Measurements from ENCODE around the gene NUDC.

NUDC gene

GRCh38 chr1:26972390-26972789 is 50.8 kb downstream of the NUDC start:
- Histone ChIP-seq H2AFZ (ENCODE audit: low read length) (peak overlapping the region; percentile 24), H3K9ac (ENCODE audit: low read depth, low read length, poor library complexity, severe bottlenecking) (peak overlapping the region; percentile 16)

GRCh38 chr1:26972821-26973220 is 51.3 kb downstream of the NUDC start:
- Histone ChIP-seq H3K36me3 (ENCODE audit: insufficient read depth, low read length) (no peaks in the 10 kb centered on the region), H3K27me3 (ENCODE audit: insufficient read depth, low read length, poor library complexity, severe bottlenecking) (no peaks in the 10 kb centered on the region), H3F3A (ENCODE audit: low read depth) (no peaks in the 10 kb centered on the region), H3K9me2 (replicated peaks; ENCODE audit: low read depth, low read length) (no peaks in the 10 kb centered on the region), H3K4me2 (ENCODE audit: low read depth, low read length, poor library complexity, severe bottlenecking) (peak overlapping the region; percentile 36), H2AFZ (ENCODE audit: low read length) (peak overlapping the region; percentile 24; the same call in 1 of the 2 replicates), H3K79me2 (ENCODE audit: insufficient read depth, low read length) (no peaks in the 10 kb centered on the region), H4K20me1 (ENCODE audit: insufficient read depth, low read length, poor library complexity, severe bottlenecking) (no peaks in the 10 kb centered on the region), H3K9me3 (ENCODE audit: insufficient read depth, low read depth, low read length) (no peaks in the 10 kb centered on the region), H3K9ac (ENCODE audit: low read depth, low read length, poor library complexity, severe bottlenecking) (no peak overlapping the region), H3K4me1 (ENCODE audit: insufficient read depth, low read length, poor library complexity, severe bottlenecking) (peaks cover 14% of the 10 kb centered on the region), H3K4me3 (ENCODE audit: low read length, poor library complexity, severe bottlenecking) (no peak overlapping the region)
- no peak for TF ChIP-seq EZH2phosphoT487 (IDR thresholded peaks at IDR 0.05; ENCODE audit: borderline replicate concordance)
- TF ChIP-seq, protein P1, sequence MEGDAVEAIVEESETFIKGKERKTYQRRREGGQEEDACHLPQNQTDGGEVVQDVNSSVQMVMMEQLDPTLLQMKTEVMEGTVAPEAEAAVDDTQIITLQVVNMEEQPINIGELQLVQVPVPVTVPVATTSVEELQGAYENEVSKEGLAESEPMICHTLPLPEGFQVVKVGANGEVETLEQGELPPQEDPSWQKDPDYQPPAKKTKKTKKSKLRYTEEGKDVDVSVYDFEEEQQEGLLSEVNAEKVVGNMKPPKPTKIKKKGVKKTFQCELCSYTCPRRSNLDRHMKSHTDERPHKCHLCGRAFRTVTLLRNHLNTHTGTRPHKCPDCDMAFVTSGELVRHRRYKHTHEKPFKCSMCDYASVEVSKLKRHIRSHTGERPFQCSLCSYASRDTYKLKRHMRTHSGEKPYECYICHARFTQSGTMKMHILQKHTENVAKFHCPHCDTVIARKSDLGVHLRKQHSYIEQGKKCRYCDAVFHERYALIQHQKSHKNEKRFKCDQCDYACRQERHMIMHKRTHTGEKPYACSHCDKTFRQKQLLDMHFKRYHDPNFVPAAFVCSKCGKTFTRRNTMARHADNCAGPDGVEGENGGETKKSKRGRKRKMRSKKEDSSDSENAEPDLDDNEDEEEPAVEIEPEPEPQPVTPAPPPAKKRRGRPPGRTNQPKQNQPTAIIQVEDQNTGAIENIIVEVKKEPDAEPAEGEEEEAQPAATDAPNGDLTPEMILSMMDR (conservative IDR thresholded peaks at IDR 0.05; ENCODE audit: low read length), result no peak

More at GRCh38 chr1:26972390-26972789, 50.8 kb downstream of the NUDC start:
- H3F3A ChIP-seq (ENCODE audit: low read depth), result no peaks in the 10 kb centered on the region
- peak overlapping the region; percentile 25 for H3K4me3 ChIP-seq (ENCODE audit: low read length, poor library complexity, severe bottlenecking)
- H3K4me2 ChIP-seq (ENCODE audit: low read depth, low read length, poor library complexity, severe bottlenecking), result peak overlapping the region; percentile 36
- H4K20me1 ChIP-seq (ENCODE audit: insufficient read depth, low read length, poor library complexity, severe bottlenecking), result no peaks in the 10 kb centered on the region
- no peak for TF ChIP-seq EZH2phosphoT487 (IDR thresholded peaks at IDR 0.05; ENCODE audit: borderline replicate concordance)
- TF ChIP-seq, protein P1 (conservative IDR thresholded peaks at IDR 0.05; ENCODE audit: low read length), result no peak
- H3K79me2 ChIP-seq (ENCODE audit: insufficient read depth, low read length), result no peaks in the 10 kb centered on the region
- no peaks in the 10 kb centered on the region for H3K9me3 ChIP-seq (ENCODE audit: insufficient read depth, low read depth, low read length)
- no peaks in the 10 kb centered on the region for H3K27me3 ChIP-seq (ENCODE audit: insufficient read depth, low read length, poor library complexity, severe bottlenecking)
- H3K36me3 ChIP-seq (ENCODE audit: insufficient read depth, low read length), result no peaks in the 10 kb centered on the region
- peaks cover 14% of the 10 kb centered on the region for H3K4me1 ChIP-seq (ENCODE audit: insufficient read depth, low read length, poor library complexity, severe bottlenecking)
- H3K9me2 ChIP-seq (replicated peaks; ENCODE audit: low read depth, low read length), result no peaks in the 10 kb centered on the region

DNA sequence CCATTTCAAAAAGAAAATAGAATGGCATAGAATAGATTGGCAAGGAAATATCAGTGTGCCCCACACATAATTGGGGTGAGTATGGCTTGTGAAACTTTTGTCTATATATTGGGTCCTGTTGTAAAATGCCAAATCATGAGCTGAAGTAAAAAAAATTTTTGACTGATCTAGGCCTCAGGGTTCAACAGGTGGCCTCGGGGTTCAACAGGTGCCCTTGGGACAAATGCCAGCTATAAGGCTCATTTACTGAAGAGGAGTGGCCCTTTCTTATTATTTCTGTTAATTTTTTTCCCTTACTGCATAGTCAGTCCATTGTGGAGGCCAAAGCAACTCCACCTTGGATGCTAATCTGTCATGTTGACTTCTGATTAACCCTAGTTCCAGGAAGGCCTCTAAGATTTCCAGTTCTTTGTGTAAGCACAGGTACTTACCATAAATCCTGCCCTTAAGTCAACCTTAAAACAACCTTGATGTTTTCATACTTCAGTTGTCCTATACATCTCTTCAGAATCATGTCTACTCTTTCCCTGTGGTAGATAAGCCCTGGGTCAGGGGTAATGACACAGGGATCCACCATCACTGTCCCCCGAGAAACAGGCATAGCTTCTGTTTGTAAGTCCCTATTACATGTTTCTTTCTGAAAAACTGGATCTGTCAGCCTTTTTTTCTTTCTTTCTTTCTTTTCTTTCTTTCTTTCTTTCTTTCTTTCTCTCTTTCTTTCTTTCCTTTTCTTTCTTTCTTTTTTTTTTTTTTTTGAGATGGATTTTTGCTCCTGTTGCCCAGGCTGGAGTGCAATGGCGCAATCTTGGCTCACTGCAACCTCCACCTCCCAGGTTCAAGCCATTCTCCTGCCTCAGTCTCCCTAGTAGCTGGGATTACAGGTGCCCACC is 55.3 kb downstream of the NUDC start:
- Histone ChIP-seq H3F3A (ENCODE audit: low read depth) (no peaks in the 10 kb centered on the region), H3K9ac (ENCODE audit: low read depth, low read length, poor library complexity, severe bottlenecking) (no peak overlapping the region), H4K20me1 (ENCODE audit: insufficient read depth, low read length, poor library complexity, severe bottlenecking) (no peaks in the 10 kb centered on the region), H3K4me2 (ENCODE audit: low read depth, low read length, poor library complexity, severe bottlenecking) (no peak overlapping the region), H3K9me2 (replicated peaks; ENCODE audit: low read depth, low read length) (no peaks in the 10 kb centered on the region), H2AFZ (ENCODE audit: low read length) (no peak overlapping the region), H3K4me1 (ENCODE audit: insufficient read depth, low read length, poor library complexity, severe bottlenecking) (peaks cover 10% of the 10 kb centered on the region), H3K4me3 (ENCODE audit: low read length, poor library complexity, severe bottlenecking) (no peak overlapping the region), H3K27me3 (ENCODE audit: insufficient read depth, low read length, poor library complexity, severe bottlenecking) (no peaks in the 10 kb centered on the region), H3K79me2 (ENCODE audit: insufficient read depth, low read length) (no peaks in the 10 kb centered on the region), H3K36me3 (ENCODE audit: insufficient read depth, low read length) (no peaks in the 10 kb centered on the region), H3K9me3 (ENCODE audit: insufficient read depth, low read depth, low read length) (no peaks in the 10 kb centered on the region)
- TF ChIP-seq, protein P1 (conservative IDR thresholded peaks at IDR 0.05; ENCODE audit: low read length), result no peak
- no peak for TF ChIP-seq EZH2phosphoT487 (IDR thresholded peaks at IDR 0.05; ENCODE audit: borderline replicate concordance)
